HepG2 (cell line): ENCODE data around the gene TOMM22.

ENCODE experiments used
- ELF1 ChIP-seq: sonication (generic); formaldehyde crosslinking; IDR thresholded peaks from 2 replicates; pipeline ENCODE4 v1.4.0; 2020; ENCODE audit warnings: missing genetic modification reagents
- HDAC2 ChIP-seq: sonication (generic); formaldehyde crosslinking; IDR thresholded peaks from 2 replicates; pipeline ENCODE4 v1.4.0; 2020; ENCODE audit warnings: missing genetic modification reagents
- HNRNPH1 ChIP-seq: fragments of 200-400 bp; formaldehyde crosslinking; optimal IDR thresholded peaks from 2 replicates; pipeline ENCODE3; 2017; ENCODE audit warnings: mild to moderate bottlenecking, low read depth, low read length
- NFIC ChIP-seq: IDR thresholded peaks from 2 replicates; pipeline ENCODE4 v1.6.1; 2012; ENCODE audit warnings: mild to moderate bottlenecking, low read length, inconsistent platforms
- NR2F1 ChIP-seq, 2 experiments: fragments of 450-650 bp in 1 of 2; formaldehyde crosslinking in 1 of 2; IDR thresholded peaks; 2 replicates each; pipeline versions ENCODE4 v1.5.0 to v1.6.1; 2016 to 2020; ENCODE audit warnings: mild to moderate bottlenecking in 1 of 2, missing compliant biosample characterization in 1 of 2, missing genetic modification reagents in 1 of 2, moderate library complexity in 1 of 2
- POLR2A ChIP-seq, 2 experiments: IDR thresholded peaks; 2 replicates each; pipeline ENCODE4 v1.6.1; 2011; ENCODE audit warnings: low read depth in 2 of 2, low read length in 2 of 2, mild to moderate bottlenecking in 1 of 2, moderate library complexity in 1 of 2; ENCODE audit not compliant: insufficient read depth in 1 of 2
- REL ChIP-seq: sonication (generic); formaldehyde crosslinking; conservative IDR thresholded peaks from 2 replicates; pipeline ENCODE4 v1.8.0; 2022; ENCODE audit warnings: mild to moderate bottlenecking, missing genetic modification reagents, moderate library complexity
- TAF15 ChIP-seq: fragments of 200-400 bp; formaldehyde crosslinking; IDR thresholded peaks from one replicate; pipeline ENCODE4 v1.6.1; 2018; ENCODE audit warnings: mild to moderate bottlenecking, low read depth, low read length; ENCODE audit not compliant: poor library complexity, severe bottlenecking
- ZNF549 ChIP-seq: sonication (generic); formaldehyde crosslinking; IDR thresholded peaks from 2 replicates; pipeline ENCODE4 v1.5.0; 2020; ENCODE audit warnings: missing genetic modification reagents
- TF ChIP-seq, protein P1 (sequence below): sonication (generic); formaldehyde crosslinking; IDR thresholded peaks from 2 replicates; pipeline ENCODE4 v1.8.1; 2022; ENCODE audit warnings: low read depth, mild to moderate bottlenecking, missing genetic modification reagents
- TF ChIP-seq, protein P2 (sequence below): sonication (generic); formaldehyde crosslinking; IDR thresholded peaks from 2 replicates; pipeline ENCODE4 v1.8.1; 2022; ENCODE audit warnings: mild to moderate bottlenecking, missing genetic modification reagents
- TF ChIP-seq, protein P3 (sequence below): sonication (generic); formaldehyde crosslinking; IDR thresholded peaks from 2 replicates; pipeline ENCODE4 v1.4.0; 2020; ENCODE audit warnings: missing genetic modification reagents, borderline replicate concordance

DNA sequence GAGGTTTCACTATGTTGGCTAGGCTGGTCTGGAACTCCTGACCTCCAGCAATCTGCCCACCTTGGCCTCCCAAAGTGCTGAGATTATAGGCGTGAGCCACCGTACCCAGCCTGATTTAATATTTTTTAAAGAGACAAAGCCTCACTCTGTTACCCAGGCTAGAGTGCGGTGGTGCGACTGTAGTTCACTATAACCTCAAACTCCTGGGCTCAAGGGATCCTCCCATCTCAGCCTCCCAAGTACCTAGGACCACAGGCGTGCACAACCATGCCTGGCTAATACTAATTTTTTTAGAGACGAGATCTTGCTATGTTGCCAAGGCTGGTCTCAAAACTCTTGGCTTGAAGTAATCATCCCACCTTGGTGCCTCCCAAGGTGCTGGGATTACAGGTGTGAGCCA is 37.4 kb downstream of the TOMM22 start:
- TF ChIP-seq, protein P1, sequence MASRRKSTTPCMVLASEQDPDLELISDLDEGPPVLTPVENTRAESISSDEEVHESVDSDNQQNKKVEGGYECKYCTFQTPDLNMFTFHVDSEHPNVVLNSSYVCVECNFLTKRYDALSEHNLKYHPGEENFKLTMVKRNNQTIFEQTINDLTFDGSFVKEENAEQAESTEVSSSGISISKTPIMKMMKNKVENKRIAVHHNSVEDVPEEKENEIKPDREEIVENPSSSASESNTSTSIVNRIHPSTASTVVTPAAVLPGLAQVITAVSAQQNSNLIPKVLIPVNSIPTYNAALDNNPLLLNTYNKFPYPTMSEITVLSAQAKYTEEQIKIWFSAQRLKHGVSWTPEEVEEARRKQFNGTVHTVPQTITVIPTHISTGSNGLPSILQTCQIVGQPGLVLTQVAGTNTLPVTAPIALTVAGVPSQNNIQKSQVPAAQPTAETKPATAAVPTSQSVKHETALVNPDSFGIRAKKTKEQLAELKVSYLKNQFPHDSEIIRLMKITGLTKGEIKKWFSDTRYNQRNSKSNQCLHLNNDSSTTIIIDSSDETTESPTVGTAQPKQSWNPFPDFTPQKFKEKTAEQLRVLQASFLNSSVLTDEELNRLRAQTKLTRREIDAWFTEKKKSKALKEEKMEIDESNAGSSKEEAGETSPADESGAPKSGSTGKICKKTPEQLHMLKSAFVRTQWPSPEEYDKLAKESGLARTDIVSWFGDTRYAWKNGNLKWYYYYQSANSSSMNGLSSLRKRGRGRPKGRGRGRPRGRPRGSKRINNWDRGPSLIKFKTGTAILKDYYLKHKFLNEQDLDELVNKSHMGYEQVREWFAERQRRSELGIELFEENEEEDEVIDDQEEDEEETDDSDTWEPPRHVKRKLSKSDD (CRISPR knock-in tag) = no peak
- TF ChIP-seq, protein P2, sequence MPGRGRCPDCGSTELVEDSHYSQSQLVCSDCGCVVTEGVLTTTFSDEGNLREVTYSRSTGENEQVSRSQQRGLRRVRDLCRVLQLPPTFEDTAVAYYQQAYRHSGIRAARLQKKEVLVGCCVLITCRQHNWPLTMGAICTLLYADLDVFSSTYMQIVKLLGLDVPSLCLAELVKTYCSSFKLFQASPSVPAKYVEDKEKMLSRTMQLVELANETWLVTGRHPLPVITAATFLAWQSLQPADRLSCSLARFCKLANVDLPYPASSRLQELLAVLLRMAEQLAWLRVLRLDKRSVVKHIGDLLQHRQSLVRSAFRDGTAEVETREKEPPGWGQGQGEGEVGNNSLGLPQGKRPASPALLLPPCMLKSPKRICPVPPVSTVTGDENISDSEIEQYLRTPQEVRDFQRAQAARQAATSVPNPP (CRISPR knock-in tag) = no peak
- TF ChIP-seq ELF1 (no peak), HDAC2 (CRISPR knock-in tag) (no peak), NFIC (no peak), NR2F1 (CRISPR knock-in tag; IDR thresholded peaks at IDR 0.05) (no peak), ZNF549 (CRISPR knock-in tag) (no peak), HNRNPH1 (no peak), POLR2A (IDR thresholded peaks at IDR 0.05; ENCODE audit: insufficient read depth in 1 of 2, low read depth in 2 of 2, low read length in 2 of 2) (no peak), TAF15 (no peak), REL (CRISPR knock-in tag) (no peak)
- TF ChIP-seq, protein P3, sequence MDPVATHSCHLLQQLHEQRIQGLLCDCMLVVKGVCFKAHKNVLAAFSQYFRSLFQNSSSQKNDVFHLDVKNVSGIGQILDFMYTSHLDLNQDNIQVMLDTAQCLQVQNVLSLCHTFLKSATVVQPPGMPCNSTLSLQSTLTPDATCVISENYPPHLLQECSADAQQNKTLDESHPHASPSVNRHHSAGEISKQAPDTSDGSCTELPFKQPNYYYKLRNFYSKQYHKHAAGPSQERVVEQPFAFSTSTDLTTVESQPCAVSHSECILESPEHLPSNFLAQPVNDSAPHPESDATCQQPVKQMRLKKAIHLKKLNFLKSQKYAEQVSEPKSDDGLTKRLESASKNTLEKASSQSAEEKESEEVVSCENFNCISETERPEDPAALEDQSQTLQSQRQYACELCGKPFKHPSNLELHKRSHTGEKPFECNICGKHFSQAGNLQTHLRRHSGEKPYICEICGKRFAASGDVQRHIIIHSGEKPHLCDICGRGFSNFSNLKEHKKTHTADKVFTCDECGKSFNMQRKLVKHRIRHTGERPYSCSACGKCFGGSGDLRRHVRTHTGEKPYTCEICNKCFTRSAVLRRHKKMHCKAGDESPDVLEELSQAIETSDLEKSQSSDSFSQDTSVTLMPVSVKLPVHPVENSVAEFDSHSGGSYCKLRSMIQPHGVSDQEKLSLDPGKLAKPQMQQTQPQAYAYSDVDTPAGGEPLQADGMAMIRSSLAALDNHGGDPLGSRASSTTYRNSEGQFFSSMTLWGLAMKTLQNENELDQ (CRISPR knock-in tag) = no peak
